Keratinocyte (primary cell): ENCODE measurements around the gene STK32B. TPM values are rescaled to one million over a fixed set of nuclear protein-coding genes. Genes with fewer than 3 reads are reported as not detected.

Source experiments
- DNase-seq: peaks from one replicate; pipeline ENCODE4 v3.0.0-alpha.2; 2011; ENCODE audit warnings: low read depth, missing footprints, low spot score
- FAIRE-seq: peaks from 2 replicates; lab custom pipeline; 2011; peaks lifted over from hg19 to GRCh38; lab: Jason Lieb, UNC
- H2AFZ ChIP-seq: 2 replicates; pipeline ENCODE4 v1.6.0; 2012; ENCODE audit warnings: low read length, control low read depth, inconsistent platforms; ENCODE audit not compliant: control insufficient read depth
- H3K27ac ChIP-seq: 2 replicates; pipeline ENCODE4 v1.5.1; 2011; ENCODE audit warnings: low read length; ENCODE audit not compliant: control insufficient read depth, insufficient read depth
- H3K27me3 ChIP-seq: 3 replicates; pipeline ENCODE4 v1.6.0; 2011; ENCODE audit warnings: low read length; ENCODE audit not compliant: control insufficient read depth, insufficient read depth; ENCODE audit errors: extremely low read depth
- H3K36me3 ChIP-seq, 2 experiments: 2 replicates in 1 of 2; 3 replicates in 1 of 2; pipeline ENCODE4 v1.5.1; 2011; ENCODE audit warnings: low read length in 2 of 2, mild to moderate bottlenecking in 1 of 2; ENCODE audit not compliant: control insufficient read depth in 2 of 2, insufficient read depth in 2 of 2; ENCODE audit errors: extremely low read depth in 1 of 2
- H3K4me1 ChIP-seq: 3 replicates; pipeline ENCODE4 v1.5.1; 2011; ENCODE audit warnings: low read length; ENCODE audit not compliant: control insufficient read depth, insufficient read depth; ENCODE audit errors: extremely low read depth
- H3K4me2 ChIP-seq: 3 replicates; pipeline ENCODE4 v1.6.0; 2011; ENCODE audit warnings: low read depth, low read length; ENCODE audit not compliant: control insufficient read depth, insufficient read depth; ENCODE audit errors: extremely low read depth
- H3K4me3 ChIP-seq, 3 experiments: fragments of 200-600 bp in 1 of 3; sonication (generic) in 1 of 3; 2 replicates in 2 of 3; 3 replicates in 1 of 3; pipeline ENCODE4 v1.5.1; 2011 to 2016; ENCODE audit warnings: low read length in 3 of 3, mild to moderate bottlenecking in 3 of 3, control low read depth in 2 of 3, inconsistent platforms in 1 of 3, low read depth in 1 of 3, mixed read lengths in 1 of 3, mixed run types in 1 of 3, moderate library complexity in 1 of 3; ENCODE audit not compliant: control insufficient read depth in 2 of 3, insufficient read depth in 2 of 3; ENCODE audit errors: extremely low read depth in 1 of 3
- H3K79me2 ChIP-seq: 2 replicates; pipeline ENCODE4 v1.6.0; 2012; ENCODE audit warnings: low read length; ENCODE audit not compliant: control insufficient read depth, insufficient read depth
- H3K9ac ChIP-seq: 3 replicates; pipeline ENCODE4 v1.6.0; 2011; ENCODE audit warnings: low read length; ENCODE audit not compliant: control insufficient read depth, insufficient read depth; ENCODE audit errors: extremely low read depth
- H3K9me1 ChIP-seq: 3 replicates; pipeline ENCODE4 v1.6.0; 2011; ENCODE audit warnings: low read length; ENCODE audit not compliant: control insufficient read depth, insufficient read depth; ENCODE audit errors: extremely low read depth
- H3K9me3 ChIP-seq: 2 replicates; pipeline ENCODE4 v1.5.1; 2012; ENCODE audit warnings: low read depth, low read length; ENCODE audit not compliant: control insufficient read depth
- H4K20me1 ChIP-seq: 3 replicates; pipeline ENCODE4 v1.6.0; 2011; ENCODE audit warnings: low read length; ENCODE audit not compliant: control insufficient read depth, insufficient read depth; ENCODE audit errors: extremely low read depth
- EZH2 ChIP-seq: IDR thresholded peaks from one replicate; pipeline ENCODE4 v1.6.1; 2012; ENCODE audit warnings: inconsistent platforms, mild to moderate bottlenecking, low read length, moderate library complexity
- dilution Hi-C: fragments of 300-500 bp; cut with MboI; formaldehyde crosslinking; loops from one replicate; pipeline ENCODE4 v1.7.0; 2020; ENCODE audit warnings: low sequenced_read_pairs; ENCODE audit not compliant: extremely low pct_ligation_motif_present
- polyA plus RNA-seq, 5 experiments: library from polyadenylated mRNA; depleted of rRNA in 3 of 5; stranded (reverse) in 3 of 5; stranded (forward) in 1 of 5; unstranded in 1 of 5; fragments of >200 nt; gene quantifications; 1 replicate in 1 of 5; 2 replicates in 3 of 5; 3 replicates in 1 of 5; pipeline versions ENCODE4 v1.2.1 to v1.2.3, GENCODE V29; 2011 to 2012; ENCODE audit warnings: missing spikeins in 2 of 5, low read depth in 1 of 5, low replicate concordance in 1 of 5
- TF ChIP-seq, protein P1 (sequence below), 3 experiments: IDR thresholded peaks in 1 of 3; conservative IDR thresholded peaks in 1 of 3; optimal IDR thresholded peaks in 1 of 3; 2 replicates in 2 of 3; 3 replicates in 1 of 3; pipeline versions ENCODE3 to v1.5.1; 2011; ENCODE audit warnings: low read length in 3 of 3, mild to moderate bottlenecking in 3 of 3, moderate library complexity in 2 of 3, control low read depth in 1 of 3, inconsistent platforms in 1 of 3; ENCODE audit not compliant: insufficient read depth in 2 of 3; ENCODE audit errors: extremely low read depth in 1 of 3

STK32B gene
- polyA plus RNA-seq, 1 donor (not counting 4 experiments of a cell fraction or from before 2014, with no cell fraction given) = 3.4 TPM

- Histone ChIP-seq H4K20me1 (no peaks in the 10 kb centered on the region), H3K4me1 (peaks cover 3% of the 10 kb centered on the region), H3K27ac (no peak overlapping the region), H3K9me1 (no peaks in the 10 kb centered on the region), H3K4me3 (no peak overlapping the region), H3K4me2 (no peak overlapping the region), H3K27me3 (no peaks in the 10 kb centered on the region), H3K9ac (no peak overlapping the region), H2AFZ (no peak overlapping the region), H3K36me3 (no peaks in the 10 kb centered on the region), H3K79me2 (no peaks in the 10 kb centered on the region), H3K9me3 (no peaks in the 10 kb centered on the region)
- no peak for DNase-seq
- no peak for FAIRE-seq
- TF ChIP-seq EZH2 = no peak
- TF ChIP-seq, protein P1, sequence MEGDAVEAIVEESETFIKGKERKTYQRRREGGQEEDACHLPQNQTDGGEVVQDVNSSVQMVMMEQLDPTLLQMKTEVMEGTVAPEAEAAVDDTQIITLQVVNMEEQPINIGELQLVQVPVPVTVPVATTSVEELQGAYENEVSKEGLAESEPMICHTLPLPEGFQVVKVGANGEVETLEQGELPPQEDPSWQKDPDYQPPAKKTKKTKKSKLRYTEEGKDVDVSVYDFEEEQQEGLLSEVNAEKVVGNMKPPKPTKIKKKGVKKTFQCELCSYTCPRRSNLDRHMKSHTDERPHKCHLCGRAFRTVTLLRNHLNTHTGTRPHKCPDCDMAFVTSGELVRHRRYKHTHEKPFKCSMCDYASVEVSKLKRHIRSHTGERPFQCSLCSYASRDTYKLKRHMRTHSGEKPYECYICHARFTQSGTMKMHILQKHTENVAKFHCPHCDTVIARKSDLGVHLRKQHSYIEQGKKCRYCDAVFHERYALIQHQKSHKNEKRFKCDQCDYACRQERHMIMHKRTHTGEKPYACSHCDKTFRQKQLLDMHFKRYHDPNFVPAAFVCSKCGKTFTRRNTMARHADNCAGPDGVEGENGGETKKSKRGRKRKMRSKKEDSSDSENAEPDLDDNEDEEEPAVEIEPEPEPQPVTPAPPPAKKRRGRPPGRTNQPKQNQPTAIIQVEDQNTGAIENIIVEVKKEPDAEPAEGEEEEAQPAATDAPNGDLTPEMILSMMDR (optimal IDR thresholded peaks at IDR 0.05 in 1 of 3, IDR thresholded peaks at IDR 0.05 in 1 of 3, conservative IDR thresholded peaks at IDR 0.05 in 1 of 3; ENCODE audit: extremely low read depth in 1 of 3, insufficient read depth in 2 of 3, low read length in 3 of 3) = no peak
- dilution Hi-C loops = no loop called here
Observed at GRCh38 chr4:5122114-5122513, 70.8 kb downstream of the STK32B start.

DNA sequence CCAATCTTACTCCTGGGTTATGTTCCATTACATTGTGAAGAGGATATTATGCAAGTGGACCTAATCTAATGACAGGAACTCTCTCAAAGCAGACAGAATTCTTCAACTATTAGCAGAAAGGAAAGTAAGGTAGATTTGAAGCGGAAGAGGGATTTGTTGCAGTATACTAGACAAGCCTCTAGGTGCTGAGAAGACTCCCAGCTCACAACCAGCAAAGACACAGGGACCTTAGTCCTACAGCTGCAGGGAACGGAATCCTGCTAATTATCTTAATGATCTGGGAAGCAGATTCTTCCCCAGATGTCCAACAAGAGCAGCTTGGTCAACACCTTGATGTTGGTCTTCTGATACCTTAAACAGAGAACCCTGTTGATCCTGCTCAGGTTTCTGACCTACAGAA is 73.6 kb downstream of the STK32B start:
- dilution Hi-C loops = no loop called here

More for the DNA sequence above, 73.6 kb downstream of the STK32B start:
- Histone ChIP-seq H3K36me3 (no peaks in the 10 kb centered on the region), H4K20me1 (no peaks in the 10 kb centered on the region), H3K27ac (no peak overlapping the region), H2AFZ (no peak overlapping the region), H3K4me2 (no peak overlapping the region), H3K79me2 (no peaks in the 10 kb centered on the region), H3K4me1 (no peaks in the 10 kb centered on the region), H3K4me3 (no peak overlapping the region), H3K9ac (no peak overlapping the region), H3K27me3 (no peaks in the 10 kb centered on the region), H3K9me1 (no peaks in the 10 kb centered on the region), H3K9me3 (no peaks in the 10 kb centered on the region)
- TF ChIP-seq EZH2 = no peak
- TF ChIP-seq, protein P1 (optimal IDR thresholded peaks at IDR 0.05 in 1 of 3, IDR thresholded peaks at IDR 0.05 in 1 of 3, conservative IDR thresholded peaks at IDR 0.05 in 1 of 3; ENCODE audit: extremely low read depth in 1 of 3, insufficient read depth in 2 of 3, low read length in 3 of 3) = no peak
- FAIRE-seq (no peak), DNase-seq (no peak)
